ENCODE data around the gene THAP2.

THAP2 gene

GRCh38 chr12:71642264-71642663, 21.8 kb upstream of the THAP2 start:
- Mint-ChIP-seq H3K27ac (no peak overlapping the region), H3K4me1 (no peaks in the 10 kb centered on the region), H3K4me3 (no peak overlapping the region), H3K9me3 (no peaks in the 10 kb centered on the region), H3K36me3 (ENCODE audit: low read depth) (peaks cover 68% of the 10 kb centered on the region), H3K27me3 (ENCODE audit: low read depth) (no peaks in the 10 kb centered on the region)
- TF ChIP-seq CTCF (IDR thresholded peaks at IDR 0.05; ENCODE audit: unreplicated experiment in 3 of 3): no peak

GRCh38 chr12:71645268-71645667, 18.8 kb upstream of the THAP2 start:
- Mint-ChIP-seq H3K36me3 (ENCODE audit: low read depth) (peaks cover 56% of the 10 kb centered on the region), H3K4me1 (no peaks in the 10 kb centered on the region), H3K4me3 (no peak overlapping the region), H3K9me3 (no peaks in the 10 kb centered on the region), H3K27me3 (ENCODE audit: low read depth) (no peaks in the 10 kb centered on the region), H3K27ac (no peak overlapping the region)
- no peak for TF ChIP-seq CTCF (IDR thresholded peaks at IDR 0.05; ENCODE audit: unreplicated experiment in 3 of 3)

- no peaks in the 10 kb centered on the region for H3K27me3 Mint-ChIP-seq (ENCODE audit: low read depth)
- no peak for TF ChIP-seq CTCF (IDR thresholded peaks at IDR 0.05; ENCODE audit: unreplicated experiment in 3 of 3)
- H3K9me3 Mint-ChIP-seq: no peaks in the 10 kb centered on the region
- H3K27ac Mint-ChIP-seq: no peak overlapping the region
- H3K4me3 Mint-ChIP-seq: no peak overlapping the region
- H3K4me1 Mint-ChIP-seq: no peaks in the 10 kb centered on the region
- peaks cover 48% of the 10 kb centered on the region for H3K36me3 Mint-ChIP-seq (ENCODE audit: low read depth)
These were observed 17.6 kb upstream of the THAP2 start for GRCh38 chr12:71646512-71646911.

- Mint-ChIP-seq H3K36me3 (ENCODE audit: low read depth) (peaks cover 29% of the 10 kb centered on the region), H3K27ac (no peak overlapping the region), H3K27me3 (ENCODE audit: low read depth) (no peaks in the 10 kb centered on the region), H3K4me1 (no peaks in the 10 kb centered on the region), H3K9me3 (no peaks in the 10 kb centered on the region), H3K4me3 (no peak overlapping the region)
- no peak for TF ChIP-seq CTCF (IDR thresholded peaks at IDR 0.05; ENCODE audit: unreplicated experiment in 3 of 3)
These were observed 15.6 kb upstream of the THAP2 start for GRCh38 chr12:71648537-71648936.

- peaks cover 1% of the 10 kb centered on the region for H3K9me3 Mint-ChIP-seq
- H3K4me1 Mint-ChIP-seq: no peaks in the 10 kb centered on the region
- peaks cover 21% of the 10 kb centered on the region for H3K36me3 Mint-ChIP-seq (ENCODE audit: low read depth)
- H3K27ac Mint-ChIP-seq: no peak overlapping the region
- no peak overlapping the region for H3K4me3 Mint-ChIP-seq
- TF ChIP-seq CTCF (IDR thresholded peaks at IDR 0.05; ENCODE audit: unreplicated experiment in 3 of 3): no peak
- H3K27me3 Mint-ChIP-seq (ENCODE audit: low read depth): no peaks in the 10 kb centered on the region
These were observed 14.7 kb upstream of the THAP2 start for GRCh38 chr12:71649401-71649800.

GRCh38 chr12:71652656-71653055, 11.4 kb upstream of the THAP2 start:
- no peaks in the 10 kb centered on the region for H3K4me1 Mint-ChIP-seq
- peaks cover 19% of the 10 kb centered on the region for H3K36me3 Mint-ChIP-seq (ENCODE audit: low read depth)
- H3K27me3 Mint-ChIP-seq (ENCODE audit: low read depth): no peaks in the 10 kb centered on the region
- no peak overlapping the region for H3K27ac Mint-ChIP-seq
- H3K9me3 Mint-ChIP-seq: peaks cover 19% of the 10 kb centered on the region
- H3K4me3 Mint-ChIP-seq: no peak overlapping the region
- TF ChIP-seq CTCF (IDR thresholded peaks at IDR 0.05; ENCODE audit: unreplicated experiment in 3 of 3): no peak

Data from nephron (organoid).